Endothelial cell (in vitro differentiated cells): Measurements from ENCODE around the gene CENPB. TPM values are rescaled to one million over a fixed set of nuclear protein-coding genes. Genes with fewer than 3 reads are reported as not detected.

Source experiments
- DNase-seq: peaks from one replicate; pipeline ENCODE4 v3.0.0; 2021; ENCODE audit warnings: low spot score
- H3K27ac Mint-ChIP-seq: one replicate; pipeline ENCODE4 v1.8.0; 2021; ENCODE audit warnings: mixed read lengths, inconsistent platforms; ENCODE audit not compliant: unreplicated experiment
- H3K27me3 Mint-ChIP-seq: one replicate; pipeline ENCODE4 v1.8.0; 2021; ENCODE audit warnings: mild to moderate bottlenecking, moderate library complexity, mixed read lengths, inconsistent platforms; ENCODE audit not compliant: unreplicated experiment
- H3K36me3 Mint-ChIP-seq: one replicate; pipeline ENCODE4 v1.8.0; 2021; ENCODE audit warnings: mild to moderate bottlenecking, low read depth, mixed read lengths, inconsistent platforms; ENCODE audit not compliant: unreplicated experiment
- H3K4me1 Mint-ChIP-seq: one replicate; pipeline ENCODE4 v1.8.0; 2021; ENCODE audit warnings: mild to moderate bottlenecking, mixed read lengths, inconsistent platforms; ENCODE audit not compliant: unreplicated experiment
- H3K4me3 Mint-ChIP-seq: one replicate; pipeline ENCODE4 v1.8.0; 2021; ENCODE audit warnings: mild to moderate bottlenecking, mixed read lengths, inconsistent platforms; ENCODE audit not compliant: unreplicated experiment
- H3K9me3 Mint-ChIP-seq: one replicate; pipeline ENCODE4 v1.8.0; 2021; ENCODE audit warnings: mixed read lengths, inconsistent platforms; ENCODE audit not compliant: unreplicated experiment
- total RNA-seq: library from RNA; stranded (reverse); fragmentation: NEBNext Ultra II Directional; extraction: Animal tissue kit (Norgen Biotek cat#: 25700); gene quantifications from one replicate; pipeline ENCODE4 v1.2.1, GENCODE V29; 2021; ENCODE audit not compliant: unreplicated experiment
- TF ChIP-seq, protein P1 (sequence below): fragments of 200-600 bp; sonication (generic); IDR thresholded peaks from one replicate; pipeline ENCODE4 v1.5.0; 2021; ENCODE audit warnings: antibody characterized with exemption; ENCODE audit not compliant: unreplicated experiment

CENPB gene
- total RNA-seq, 1 donor from 2014 or later: 57.9 TPM

DNA sequence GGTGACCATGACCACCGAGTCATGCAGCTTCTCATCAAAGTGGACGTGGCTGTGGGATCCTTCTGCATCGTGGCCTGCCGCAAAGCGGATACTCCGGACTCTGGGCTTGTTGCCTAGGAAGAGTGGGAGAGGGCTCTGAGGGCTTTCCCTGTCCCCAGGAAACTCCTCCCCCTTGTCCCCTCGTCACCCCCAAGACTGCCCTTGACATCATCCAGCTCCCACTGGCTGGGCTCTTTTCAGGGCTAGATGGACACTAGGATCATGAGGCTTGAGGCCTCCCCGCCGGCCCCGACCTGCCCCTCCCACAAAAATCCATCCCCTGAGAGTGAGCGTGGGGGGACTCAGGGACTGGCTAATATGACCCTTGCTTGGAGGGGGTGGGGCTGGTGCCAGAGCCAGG is 28.0 kb downstream of the CENPB start:
- no peak overlapping the region for H3K4me3 Mint-ChIP-seq
- no peaks in the 10 kb centered on the region for H3K9me3 Mint-ChIP-seq
- H3K27ac Mint-ChIP-seq: no peak overlapping the region
- no peaks in the 10 kb centered on the region for H3K36me3 Mint-ChIP-seq
- DNase-seq: no peak
- peaks cover 19% of the 10 kb centered on the region for H3K27me3 Mint-ChIP-seq
- no peaks in the 10 kb centered on the region for H3K4me1 Mint-ChIP-seq
- TF ChIP-seq, protein P1, sequence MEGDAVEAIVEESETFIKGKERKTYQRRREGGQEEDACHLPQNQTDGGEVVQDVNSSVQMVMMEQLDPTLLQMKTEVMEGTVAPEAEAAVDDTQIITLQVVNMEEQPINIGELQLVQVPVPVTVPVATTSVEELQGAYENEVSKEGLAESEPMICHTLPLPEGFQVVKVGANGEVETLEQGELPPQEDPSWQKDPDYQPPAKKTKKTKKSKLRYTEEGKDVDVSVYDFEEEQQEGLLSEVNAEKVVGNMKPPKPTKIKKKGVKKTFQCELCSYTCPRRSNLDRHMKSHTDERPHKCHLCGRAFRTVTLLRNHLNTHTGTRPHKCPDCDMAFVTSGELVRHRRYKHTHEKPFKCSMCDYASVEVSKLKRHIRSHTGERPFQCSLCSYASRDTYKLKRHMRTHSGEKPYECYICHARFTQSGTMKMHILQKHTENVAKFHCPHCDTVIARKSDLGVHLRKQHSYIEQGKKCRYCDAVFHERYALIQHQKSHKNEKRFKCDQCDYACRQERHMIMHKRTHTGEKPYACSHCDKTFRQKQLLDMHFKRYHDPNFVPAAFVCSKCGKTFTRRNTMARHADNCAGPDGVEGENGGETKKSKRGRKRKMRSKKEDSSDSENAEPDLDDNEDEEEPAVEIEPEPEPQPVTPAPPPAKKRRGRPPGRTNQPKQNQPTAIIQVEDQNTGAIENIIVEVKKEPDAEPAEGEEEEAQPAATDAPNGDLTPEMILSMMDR: no peak

- peak overlapping the region; percentile 48 for H3K27ac Mint-ChIP-seq
Observed at GRCh38 chr20:3757268-3757667, 29.3 kb downstream of the CENPB start.

GRCh38 chr20:3755814-3756480 is 30.6 kb downstream of the CENPB start:
- no peak overlapping the region for H3K4me3 Mint-ChIP-seq
- H3K9me3 Mint-ChIP-seq: no peaks in the 10 kb centered on the region
- peaks cover 8% of the 10 kb centered on the region for H3K36me3 Mint-ChIP-seq
- TF ChIP-seq, protein P1: no peak
- peaks cover 25% of the 10 kb centered on the region for H3K27me3 Mint-ChIP-seq
- no peak for DNase-seq
- H3K4me1 Mint-ChIP-seq: peaks cover 3% of the 10 kb centered on the region
- no peak overlapping the region for H3K27ac Mint-ChIP-seq

More at GRCh38 chr20:3757268-3757667, 29.3 kb downstream of the CENPB start:
- TF ChIP-seq, protein P1: no peak
- Mint-ChIP-seq H3K36me3 (peaks cover 7% of the 10 kb centered on the region), H3K9me3 (no peaks in the 10 kb centered on the region), H3K4me3 (no peak overlapping the region), H3K27me3 (peaks cover 23% of the 10 kb centered on the region), H3K4me1 (peaks cover 3% of the 10 kb centered on the region)
- DNase-seq: no peak

DNA sequence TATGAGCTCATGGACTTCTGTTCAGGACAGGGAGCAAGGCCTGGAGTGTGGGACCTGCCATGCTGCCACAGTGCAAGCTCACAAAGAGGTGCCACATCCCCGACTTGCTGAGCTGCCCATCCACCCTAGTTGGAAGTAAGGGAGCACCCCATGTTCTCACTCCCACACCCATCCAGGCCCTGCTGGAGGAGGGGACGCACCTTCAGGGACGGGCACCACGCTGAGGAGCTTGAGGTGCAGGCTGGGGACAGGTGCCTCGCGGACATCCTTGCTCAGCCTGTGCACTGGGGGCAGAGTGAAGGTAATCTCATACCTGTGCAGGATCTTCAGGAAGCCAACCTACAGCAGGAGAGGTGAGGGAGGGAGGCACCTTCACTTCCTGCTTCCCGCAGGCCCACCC is 31.3 kb downstream of the CENPB start:
- H3K9me3 Mint-ChIP-seq: no peaks in the 10 kb centered on the region
- H3K4me3 Mint-ChIP-seq: no peak overlapping the region
- H3K27me3 Mint-ChIP-seq: peaks cover 28% of the 10 kb centered on the region
- TF ChIP-seq, protein P1: no peak
- peaks cover 12% of the 10 kb centered on the region for H3K36me3 Mint-ChIP-seq
- peaks cover 3% of the 10 kb centered on the region for H3K4me1 Mint-ChIP-seq
- no peak overlapping the region for H3K27ac Mint-ChIP-seq
- no peak for DNase-seq

DNA sequence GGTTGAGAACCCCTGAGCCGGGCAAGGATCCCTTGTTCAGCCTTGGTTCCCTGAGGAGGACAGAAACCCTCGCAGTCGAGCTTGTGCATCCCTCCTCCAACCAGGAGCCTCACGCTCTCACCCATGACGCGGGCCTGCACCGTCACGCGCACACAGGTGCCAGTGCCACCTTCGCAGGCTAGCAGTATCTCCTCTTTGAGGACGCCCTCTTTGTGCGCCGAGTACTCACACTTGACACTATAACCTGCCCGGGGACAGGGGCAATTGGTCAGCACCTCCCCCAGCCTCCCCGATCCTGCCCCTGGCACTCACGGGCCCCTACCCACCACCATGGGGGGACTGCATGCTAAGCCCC is 32.3 kb downstream of the CENPB start:
- peaks cover 3% of the 10 kb centered on the region for H3K4me1 Mint-ChIP-seq
- no peak for DNase-seq
- no peak overlapping the region for H3K4me3 Mint-ChIP-seq
- H3K27me3 Mint-ChIP-seq: peaks cover 26% of the 10 kb centered on the region
- H3K36me3 Mint-ChIP-seq: peaks cover 12% of the 10 kb centered on the region
- no peaks in the 10 kb centered on the region for H3K9me3 Mint-ChIP-seq
- TF ChIP-seq, protein P1: no peak
- H3K27ac Mint-ChIP-seq: no peak overlapping the region
